Panc1 (cell line): ENCODE measurements around the gene MYH11.

ENCODE experiments used
- POLR2AphosphoS5 ChIP-seq: IDR thresholded peaks from 2 replicates; pipeline ENCODE4 v1.6.1; 2012; ENCODE audit warnings: mild to moderate bottlenecking, low read depth, low read length, moderate library complexity
- TF ChIP-seq, protein P1 (sequence below): fragments of 450-650 bp; IDR thresholded peaks from 2 replicates; pipeline ENCODE4 v1.5.1; 2017; ENCODE audit warnings: mild to moderate bottlenecking

DNA sequence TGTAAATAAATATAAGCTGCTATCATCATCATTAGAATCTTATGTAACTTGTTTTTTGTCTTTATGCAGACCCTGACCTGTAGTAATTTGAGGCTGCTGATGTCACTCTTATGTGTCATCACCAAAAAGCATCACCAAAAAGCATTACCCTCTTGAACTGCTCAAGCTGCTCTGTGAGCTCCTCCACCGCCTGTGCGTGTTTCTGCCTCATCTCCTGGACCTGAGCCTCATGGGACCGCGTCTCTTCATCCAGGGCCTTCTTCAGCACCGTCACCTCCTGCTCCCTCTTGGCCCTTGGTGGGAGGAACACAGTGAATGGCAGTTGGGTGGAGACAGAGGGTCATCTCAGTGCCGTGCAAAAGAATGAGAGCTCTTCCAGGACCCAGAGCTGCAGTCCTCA, 124.4 kb downstream of the MYH11 start:
- TF ChIP-seq, protein P1, sequence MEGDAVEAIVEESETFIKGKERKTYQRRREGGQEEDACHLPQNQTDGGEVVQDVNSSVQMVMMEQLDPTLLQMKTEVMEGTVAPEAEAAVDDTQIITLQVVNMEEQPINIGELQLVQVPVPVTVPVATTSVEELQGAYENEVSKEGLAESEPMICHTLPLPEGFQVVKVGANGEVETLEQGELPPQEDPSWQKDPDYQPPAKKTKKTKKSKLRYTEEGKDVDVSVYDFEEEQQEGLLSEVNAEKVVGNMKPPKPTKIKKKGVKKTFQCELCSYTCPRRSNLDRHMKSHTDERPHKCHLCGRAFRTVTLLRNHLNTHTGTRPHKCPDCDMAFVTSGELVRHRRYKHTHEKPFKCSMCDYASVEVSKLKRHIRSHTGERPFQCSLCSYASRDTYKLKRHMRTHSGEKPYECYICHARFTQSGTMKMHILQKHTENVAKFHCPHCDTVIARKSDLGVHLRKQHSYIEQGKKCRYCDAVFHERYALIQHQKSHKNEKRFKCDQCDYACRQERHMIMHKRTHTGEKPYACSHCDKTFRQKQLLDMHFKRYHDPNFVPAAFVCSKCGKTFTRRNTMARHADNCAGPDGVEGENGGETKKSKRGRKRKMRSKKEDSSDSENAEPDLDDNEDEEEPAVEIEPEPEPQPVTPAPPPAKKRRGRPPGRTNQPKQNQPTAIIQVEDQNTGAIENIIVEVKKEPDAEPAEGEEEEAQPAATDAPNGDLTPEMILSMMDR, result no peak
- no peak for TF ChIP-seq POLR2AphosphoS5
